Measurements from ENCODE around the gene TNS1. TPM values are rescaled to one million over a fixed set of nuclear protein-coding genes. Genes with fewer than 3 reads are reported as not detected.

The TNS1 gene
- total and polyA plus RNA-seq, 9 of the 15 experiments (the other 6 are each of a cell fraction or from before 2014, with no cell fraction given), result 0.13 to 2.7 (median 0.77) TPM

- no peak for FAIRE-seq
- Histone ChIP-seq H3K9ac (ENCODE audit: insufficient read depth in 1 of 2, low read depth in 2 of 2, low read length in 2 of 2) (no peak overlapping the region), H3K9me1 (ENCODE audit: control insufficient read depth, insufficient read depth, low read length) (no peaks in the 10 kb centered on the region), H4K20me1 (replicated peaks; ENCODE audit: control insufficient read depth, insufficient read depth, low read length) (no peaks in the 10 kb centered on the region), H3K9me3 (replicated peaks; ENCODE audit: control insufficient read depth, insufficient read depth, low read depth, low read length) (no peaks in the 10 kb centered on the region), H3K79me2 (ENCODE audit: control insufficient read depth, insufficient read depth, low read length) (no peaks in the 10 kb centered on the region), H3K36me3 (ENCODE audit: control insufficient read depth, insufficient read depth, low read length) (no peaks in the 10 kb centered on the region), H3K4me1 (replicated peaks in 1 of 2; ENCODE audit: control insufficient read depth in 2 of 2, insufficient read depth in 2 of 2, low read length in 2 of 2) (no peaks in the 10 kb centered on the region; a peak in 1 of 5 replicates), H3K4me3 (no peak overlapping the region), H3K27me3 (ENCODE audit: control insufficient read depth in 2 of 2, insufficient read depth in 2 of 2, low read length in 2 of 2) (peaks cover 0 to 8% of the 10 kb centered on the region in 2 experiments; a peak in 2 of 5 replicates), H3K4me2 (ENCODE audit: insufficient read depth, low read length) (no peak overlapping the region), H3K27ac (ENCODE audit: extremely low read depth, low read depth, low read length) (no peak overlapping the region), H2AFZ (ENCODE audit: low read depth, low read length) (no peak overlapping the region)
- intact Hi-C loops (cut with micrococcal nuclease) (no loop called here), in situ Hi-C loops (cut with MboI) (no loop called here)
- ATAC-seq, result no peak
- TF ChIP-seq ZEB2 (IDR thresholded peaks at IDR 0.05), result no peak
- TF ChIP-seq GTF3C2 (IDR thresholded peaks at IDR 0.05; ENCODE audit: borderline replicate concordance, extremely low read depth, insufficient read length), result no peak
- no peak for TF ChIP-seq MBD2 (IDR thresholded peaks at IDR 0.05; ENCODE audit: borderline replicate concordance, low read depth)
- TF ChIP-seq ZBTB9 (CRISPR knock-in tag; IDR thresholded peaks at IDR 0.05), result no peak
- no peak for TF ChIP-seq BRF1 (IDR thresholded peaks at IDR 0.05; ENCODE audit: borderline replicate concordance, extremely low read depth, insufficient read length)
- CTCF ChIA-PET (ENCODE audit: low intra/inter-chr PET ratio), result no interaction called here
- DNase-seq (ENCODE audit: extremely low read depth in 1 of 4, low spot score in 3 of 4), result no peak
- no TSS peak for BruUV-seq (replicated peaks)
- POLR2A ChIA-PET, result no interaction called here
- no CpG with 5 or more reads among the region's 3 CpGs for WGBS (ENCODE audit: insufficient coverage, low coverage, missing lambda C conversion rate)
These were observed 136.3 kb downstream of the TNS1 start for GRCh38 chr2:217866457-217866856.

All from K562 (cell line).